Lower leg skin (tissue), 3 donors: ENCODE data around the gene SCUBE1.

Experiments used
- POLR2A ChIP-seq, 2 donors: fragments of 450-650 bp; IDR thresholded peaks; one replicate each; pipeline ENCODE4 v1.6.1; 2016 to 2017; ENCODE audit warnings: antibody characterized with exemption in 2 of 2, mild to moderate bottlenecking in 1 of 2, moderate library complexity in 1 of 2
- TF ChIP-seq, protein P1 (sequence below), 3 donors: fragments of 450-650 bp; IDR thresholded peaks; one replicate each; pipeline ENCODE4 v1.5.1; 2016; ENCODE audit warnings: antibody characterized with exemption in 3 of 3, mild to moderate bottlenecking in 3 of 3, moderate library complexity in 2 of 3

DNA sequence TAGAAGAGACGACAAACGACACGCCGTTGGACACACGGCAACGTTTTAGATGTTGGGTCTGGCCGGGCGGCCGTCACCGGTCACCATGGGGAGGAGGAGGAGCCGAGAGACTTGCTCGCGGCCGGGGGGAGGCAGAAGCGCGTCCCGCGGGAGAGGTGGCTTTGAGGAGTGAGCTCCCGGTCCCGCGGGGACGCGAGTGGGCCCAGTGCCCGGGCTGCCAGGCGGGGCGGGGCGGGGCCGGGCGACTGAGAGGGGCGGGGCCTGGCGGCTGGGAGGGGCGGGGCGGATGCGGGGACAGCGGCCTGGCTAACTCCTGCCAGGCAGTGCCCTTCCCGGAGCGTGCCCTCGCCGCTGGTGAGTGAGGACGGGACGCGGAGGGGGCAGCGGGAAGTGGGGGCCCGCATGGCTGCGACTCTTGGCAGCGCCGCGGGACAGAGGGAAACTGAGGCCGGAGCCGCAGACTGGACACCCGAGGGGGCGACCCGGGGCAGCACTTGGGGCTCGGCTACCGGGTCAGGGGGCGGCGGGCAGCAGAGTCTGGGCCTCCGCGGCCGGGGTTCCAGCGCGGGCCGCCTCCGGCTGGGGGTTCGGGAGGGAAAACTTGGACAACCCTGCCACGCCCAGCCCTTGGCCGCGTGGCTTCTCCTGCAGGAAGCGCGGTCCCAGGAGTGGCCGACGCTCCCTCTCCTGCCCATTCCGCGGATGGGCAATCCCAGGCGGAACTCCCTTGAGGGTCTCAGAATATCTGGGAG lies 191.7 kb downstream of the SCUBE1 start, which contains the start of gene TSPO:
- TF ChIP-seq, protein P1, sequence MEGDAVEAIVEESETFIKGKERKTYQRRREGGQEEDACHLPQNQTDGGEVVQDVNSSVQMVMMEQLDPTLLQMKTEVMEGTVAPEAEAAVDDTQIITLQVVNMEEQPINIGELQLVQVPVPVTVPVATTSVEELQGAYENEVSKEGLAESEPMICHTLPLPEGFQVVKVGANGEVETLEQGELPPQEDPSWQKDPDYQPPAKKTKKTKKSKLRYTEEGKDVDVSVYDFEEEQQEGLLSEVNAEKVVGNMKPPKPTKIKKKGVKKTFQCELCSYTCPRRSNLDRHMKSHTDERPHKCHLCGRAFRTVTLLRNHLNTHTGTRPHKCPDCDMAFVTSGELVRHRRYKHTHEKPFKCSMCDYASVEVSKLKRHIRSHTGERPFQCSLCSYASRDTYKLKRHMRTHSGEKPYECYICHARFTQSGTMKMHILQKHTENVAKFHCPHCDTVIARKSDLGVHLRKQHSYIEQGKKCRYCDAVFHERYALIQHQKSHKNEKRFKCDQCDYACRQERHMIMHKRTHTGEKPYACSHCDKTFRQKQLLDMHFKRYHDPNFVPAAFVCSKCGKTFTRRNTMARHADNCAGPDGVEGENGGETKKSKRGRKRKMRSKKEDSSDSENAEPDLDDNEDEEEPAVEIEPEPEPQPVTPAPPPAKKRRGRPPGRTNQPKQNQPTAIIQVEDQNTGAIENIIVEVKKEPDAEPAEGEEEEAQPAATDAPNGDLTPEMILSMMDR (IDR thresholded peaks at IDR 0.05) = no peak
- no peak for TF ChIP-seq POLR2A (IDR thresholded peaks at IDR 0.05)
